ENCODE results near the gene APPBP2.
"Not testable (repeated sequence)": the region's sequence is repeated elsewhere in the genome, so short reads cannot be mapped to it uniquely, and the experiment has no call there.

APPBP2 gene

GRCh38 chr17:60534010-60534555 lies 8.0 kb upstream of the APPBP2 start:
- DNase-seq: no peak

DNA sequence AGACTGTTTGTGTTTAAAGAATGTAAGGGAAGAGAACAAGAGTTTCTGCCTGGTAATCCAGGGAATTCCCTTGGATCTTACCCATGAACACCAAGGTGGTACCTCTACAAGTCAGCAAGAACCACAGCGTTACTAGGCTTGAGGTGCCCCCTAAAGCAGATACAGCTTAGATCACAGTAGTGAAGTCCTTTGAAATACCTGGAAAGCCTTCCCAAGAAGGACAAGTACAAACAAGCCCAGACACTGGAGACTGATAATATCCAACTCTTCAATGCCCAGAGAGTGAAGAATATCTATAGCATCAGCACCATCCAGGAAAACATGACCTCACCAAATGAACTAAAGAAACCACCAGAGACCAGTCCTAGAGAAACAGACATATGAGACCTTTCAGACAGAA lies 3.8 kb upstream of the APPBP2 start:
- no peak for DNase-seq

GRCh38 chr17:60528828-60529227 lies 2.8 kb upstream of the APPBP2 start:
- no peak for DNase-seq

DNA sequence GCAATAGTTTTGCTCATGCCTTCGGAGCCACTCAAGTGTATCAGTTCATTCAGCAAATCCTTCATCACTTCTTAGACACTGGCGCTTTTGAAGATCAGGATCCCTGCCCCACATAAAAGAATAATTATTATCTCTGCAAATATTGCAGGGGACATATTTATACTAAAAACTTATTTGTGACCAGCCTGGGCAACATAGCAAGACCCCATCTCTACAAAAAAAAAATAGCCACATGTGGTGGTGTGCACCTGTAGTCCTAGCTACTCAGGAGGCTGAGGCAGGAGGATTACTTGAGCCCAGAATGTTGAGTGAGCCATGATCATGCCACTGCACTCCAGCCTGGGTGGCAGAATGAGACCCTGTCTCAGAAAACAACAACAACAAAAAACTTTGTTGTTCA lies 1.7 kb upstream of the APPBP2 start:
- DNase-seq: no peak

DNA sequence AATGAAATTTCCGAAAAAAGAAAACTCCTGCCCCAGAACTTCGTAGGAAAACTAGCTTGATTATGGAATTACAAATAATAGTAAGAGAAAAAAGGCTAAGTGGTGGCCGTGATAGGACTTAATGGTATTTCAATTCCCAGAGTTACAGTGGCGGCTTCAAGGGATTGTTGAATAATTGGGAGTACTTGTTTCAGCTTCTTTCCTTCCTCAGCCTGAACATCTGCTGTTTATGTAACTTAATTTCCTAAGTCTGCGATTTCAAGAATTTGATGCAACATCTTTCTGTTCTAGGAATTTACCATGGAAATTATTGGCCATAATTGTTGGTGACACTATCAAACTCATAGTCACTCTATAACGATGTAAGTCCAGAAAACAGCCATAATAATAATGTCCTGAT lies 684 bp upstream of the APPBP2 start:
- DNase-seq: no peak

- DNase-seq: no peak
Measured at GRCh38 chr17:60525328-60525684, 736 bp downstream of the APPBP2 start.

DNA sequence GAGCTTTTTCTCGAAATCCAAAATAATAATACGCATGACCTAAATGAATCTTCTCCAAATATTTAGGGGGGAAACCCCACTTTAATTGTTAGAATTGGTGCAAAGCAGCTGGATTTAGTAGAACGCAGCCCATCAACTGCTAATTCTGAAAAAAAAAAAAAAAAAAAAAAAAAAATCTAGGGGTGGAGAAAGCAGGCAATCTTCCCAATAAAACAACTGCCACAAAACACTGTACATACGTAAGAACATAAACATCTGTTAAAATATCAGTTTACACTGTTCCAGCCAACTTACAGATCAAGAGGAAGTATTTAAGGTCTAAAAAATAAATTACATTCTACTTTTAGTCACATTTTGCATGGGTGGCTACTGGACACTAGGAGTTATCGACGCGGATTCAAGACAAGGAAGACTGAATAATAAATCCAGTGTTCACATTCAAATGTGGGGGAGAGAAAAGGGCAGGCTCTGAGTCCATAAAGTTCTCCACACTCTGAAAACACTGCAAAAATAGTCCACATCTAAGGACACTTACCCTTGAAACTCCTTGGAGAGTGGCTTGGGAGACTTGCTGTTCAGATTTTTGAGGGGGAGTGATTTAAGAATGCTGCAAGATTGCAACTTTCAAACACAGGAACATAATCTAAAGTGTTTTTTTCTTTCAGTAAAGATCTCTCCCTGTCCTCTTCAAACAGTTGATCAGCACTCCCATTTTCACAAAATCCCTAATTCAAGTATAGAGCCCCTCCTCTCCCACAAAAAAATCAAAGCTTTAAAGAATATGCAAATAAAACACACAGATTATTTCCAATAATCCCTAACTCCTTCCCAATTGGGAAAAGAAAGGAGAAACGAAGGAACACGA lies 1.3 kb downstream of the APPBP2 start:
- no peak for DNase-seq

- DNase-seq: no peak
Measured at GRCh38 chr17:60523822-60524221, 2.2 kb downstream of the APPBP2 start.

GRCh38 chr17:60522889-60523626 lies 3.0 kb downstream of the APPBP2 start:
- DNase-seq: no peak

GRCh38 chr17:60519795-60520194 lies 6.2 kb downstream of the APPBP2 start:
- no peak for DNase-seq

DNA sequence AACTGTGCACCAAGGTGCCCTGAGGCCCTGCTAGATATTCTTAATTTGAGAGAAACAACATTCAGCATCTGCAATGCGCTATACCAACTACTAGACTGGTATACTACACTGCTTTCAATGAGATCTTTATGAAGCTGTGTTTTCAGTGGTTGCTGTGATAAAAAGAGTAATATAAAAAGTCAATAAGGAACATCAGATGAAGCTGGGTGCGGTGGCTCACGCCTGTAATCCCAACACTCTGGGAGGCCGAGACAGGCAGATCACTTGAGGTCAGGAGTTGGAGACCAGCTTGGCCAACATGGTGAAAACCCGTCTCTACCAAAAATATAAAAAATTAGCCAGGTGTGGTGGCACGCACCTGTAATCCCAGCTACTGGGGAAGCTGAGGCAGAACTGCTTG lies 10.4 kb downstream of the APPBP2 start:
- DNase-seq: not testable (repeated sequence)

- not testable (repeated sequence) for DNase-seq
Measured at GRCh38 chr17:60515199-60515598, 10.8 kb downstream of the APPBP2 start.

GRCh38 chr17:60514500-60514899 lies 11.5 kb downstream of the APPBP2 start:
- DNase-seq: no peak

- DNase-seq: no peak
Measured at GRCh38 chr17:60514053-60514452, 12.0 kb downstream of the APPBP2 start.

DNA sequence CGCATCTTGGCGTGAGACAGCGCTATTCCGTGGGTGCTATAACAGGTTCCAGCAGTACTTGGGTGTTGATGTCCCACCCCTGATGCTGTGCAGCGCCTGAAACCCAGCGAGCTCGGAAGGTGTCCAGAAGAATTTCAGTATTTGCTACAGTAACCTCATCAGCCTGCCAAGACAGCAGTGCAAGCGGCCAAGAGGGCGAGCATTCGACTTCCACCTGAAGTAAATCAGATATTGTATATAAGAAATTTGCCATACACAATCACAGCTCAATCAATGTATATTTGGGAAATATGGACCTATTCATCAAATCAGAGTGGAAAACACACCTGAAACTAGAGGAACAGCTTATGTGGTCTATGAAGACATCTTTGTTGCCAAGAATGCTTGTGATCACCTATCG lies 13.0 kb downstream of the APPBP2 start:
- no peak for DNase-seq

DNA sequence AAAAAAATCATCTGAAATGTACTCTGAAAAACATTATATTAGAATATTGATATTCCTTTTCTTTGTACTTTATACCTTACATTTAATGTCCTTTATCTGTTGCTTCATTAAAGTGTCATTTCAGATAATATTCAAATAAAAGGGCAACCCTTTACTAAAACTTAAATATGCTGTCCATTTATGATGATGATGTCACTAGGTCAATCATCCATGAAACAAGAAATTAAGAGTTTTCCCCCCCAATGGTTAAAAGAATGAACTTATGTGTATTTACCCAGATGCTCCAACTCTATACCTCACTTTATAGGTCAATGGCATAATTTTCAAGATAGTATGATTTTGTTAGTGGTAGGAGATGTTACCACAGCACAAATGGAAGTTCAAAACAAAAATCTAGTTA lies 15.3 kb downstream of the APPBP2 start:
- DNase-seq: no peak

DNA sequence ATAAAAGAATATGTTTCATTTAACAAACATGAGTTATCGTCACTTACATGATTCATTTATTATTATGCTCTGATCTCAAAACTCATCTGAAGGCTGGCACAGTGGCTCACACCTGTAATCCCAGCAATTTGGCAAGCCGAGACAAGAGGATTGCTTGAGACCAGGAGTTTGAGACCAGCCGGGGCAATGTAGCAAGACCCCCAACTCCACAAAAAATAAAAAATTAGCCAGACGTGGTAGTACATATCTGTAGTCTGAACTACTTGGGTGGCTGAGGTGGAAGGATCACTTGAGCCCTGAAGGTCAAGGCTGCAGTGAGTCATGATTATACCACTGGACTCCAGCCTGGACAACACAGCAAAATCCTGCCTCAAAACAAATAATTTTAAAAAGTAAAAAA lies 16.0 kb downstream of the APPBP2 start:
- no peak for DNase-seq

- no peak for DNase-seq
Measured at GRCh38 chr17:60508384-60508980, 17.6 kb downstream of the APPBP2 start.

DNA sequence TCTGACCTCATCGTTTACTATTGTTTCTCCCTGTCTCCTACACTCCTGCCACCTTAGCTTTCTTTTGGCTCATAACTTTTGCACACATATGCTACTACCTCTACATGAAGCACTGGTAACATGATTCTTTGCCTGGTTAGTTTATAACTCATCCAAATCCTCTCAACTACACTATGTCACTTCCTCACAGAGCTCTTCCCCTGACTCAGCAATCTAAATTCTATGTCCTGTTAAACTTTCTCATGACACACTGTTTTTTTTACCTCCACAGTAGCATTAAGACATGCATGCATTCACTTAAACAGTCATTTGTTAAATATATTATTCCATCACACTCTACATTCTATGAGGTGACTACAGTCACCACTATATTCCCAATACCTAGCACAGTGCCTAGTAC lies 19.7 kb downstream of the APPBP2 start:
- no peak for DNase-seq

- DNase-seq: no peak
Measured at GRCh38 chr17:60502145-60502544, 23.9 kb downstream of the APPBP2 start.

DNA sequence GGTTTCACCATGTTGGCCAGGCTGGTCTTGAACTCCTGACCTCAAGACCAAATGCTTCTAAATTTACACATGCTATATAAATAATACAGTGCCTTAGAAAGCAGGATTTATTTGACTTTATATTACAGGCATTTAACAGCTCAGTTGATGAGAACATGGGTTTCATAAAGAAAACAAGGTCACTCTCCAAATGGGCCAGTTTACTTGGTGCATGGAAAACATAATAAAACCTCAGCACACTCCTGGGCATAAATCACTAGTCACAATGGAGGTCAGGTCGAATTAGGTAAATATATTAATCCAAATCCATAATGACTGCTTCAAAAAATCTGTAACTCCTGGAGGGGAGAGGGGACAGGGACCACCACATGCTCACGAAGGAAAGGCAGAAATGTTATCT lies 24.5 kb downstream of the APPBP2 start:
- DNase-seq: no peak

- no peak for DNase-seq
Measured at GRCh38 chr17:60496041-60496440, 30.0 kb downstream of the APPBP2 start.

GRCh38 chr17:60495260-60495659 lies 30.8 kb downstream of the APPBP2 start:
- DNase-seq: no peak

DNA sequence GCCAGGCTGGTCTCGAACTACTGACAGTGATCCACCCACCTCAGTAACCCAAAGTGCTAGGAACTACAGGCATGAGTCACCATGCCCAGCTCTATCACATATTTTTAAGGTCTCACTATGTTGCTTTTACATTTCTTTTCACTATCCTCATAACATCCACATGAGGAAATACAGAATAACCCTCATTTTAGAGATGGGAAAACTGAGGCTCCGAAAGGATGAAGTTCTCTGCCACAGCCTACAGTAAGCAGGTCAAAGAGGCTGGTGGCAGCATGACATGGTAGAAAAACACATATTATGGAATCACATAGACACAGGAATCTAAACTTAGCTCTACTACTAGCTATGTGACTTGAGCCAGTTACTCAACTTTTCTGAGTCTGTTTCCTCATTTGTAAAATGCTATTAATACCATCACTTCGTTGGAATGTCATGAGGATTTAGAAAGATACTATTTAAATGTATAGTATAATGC lies 32.2 kb downstream of the APPBP2 start:
- no peak for DNase-seq

All from CD4-positive, alpha-beta T cell treated with Interleukin-1 beta for 1 hour (primary cell).